GM10266 (cell line): Measurements from ENCODE around the gene TNIP1.

ENCODE experiments used
- DNase-seq: peaks from one replicate; pipeline ENCODE4 v3.0.0; 2012; ENCODE audit errors: extremely low spot score
- TF ChIP-seq, protein P1 (sequence below): IDR thresholded peaks from 2 replicates; pipeline ENCODE4 v1.5.1; 2012; ENCODE audit warnings: mild to moderate bottlenecking, low read depth; ENCODE audit not compliant: control insufficient read depth, insufficient read depth; ENCODE audit errors: missing control alignments

The TNIP1 gene

DNA sequence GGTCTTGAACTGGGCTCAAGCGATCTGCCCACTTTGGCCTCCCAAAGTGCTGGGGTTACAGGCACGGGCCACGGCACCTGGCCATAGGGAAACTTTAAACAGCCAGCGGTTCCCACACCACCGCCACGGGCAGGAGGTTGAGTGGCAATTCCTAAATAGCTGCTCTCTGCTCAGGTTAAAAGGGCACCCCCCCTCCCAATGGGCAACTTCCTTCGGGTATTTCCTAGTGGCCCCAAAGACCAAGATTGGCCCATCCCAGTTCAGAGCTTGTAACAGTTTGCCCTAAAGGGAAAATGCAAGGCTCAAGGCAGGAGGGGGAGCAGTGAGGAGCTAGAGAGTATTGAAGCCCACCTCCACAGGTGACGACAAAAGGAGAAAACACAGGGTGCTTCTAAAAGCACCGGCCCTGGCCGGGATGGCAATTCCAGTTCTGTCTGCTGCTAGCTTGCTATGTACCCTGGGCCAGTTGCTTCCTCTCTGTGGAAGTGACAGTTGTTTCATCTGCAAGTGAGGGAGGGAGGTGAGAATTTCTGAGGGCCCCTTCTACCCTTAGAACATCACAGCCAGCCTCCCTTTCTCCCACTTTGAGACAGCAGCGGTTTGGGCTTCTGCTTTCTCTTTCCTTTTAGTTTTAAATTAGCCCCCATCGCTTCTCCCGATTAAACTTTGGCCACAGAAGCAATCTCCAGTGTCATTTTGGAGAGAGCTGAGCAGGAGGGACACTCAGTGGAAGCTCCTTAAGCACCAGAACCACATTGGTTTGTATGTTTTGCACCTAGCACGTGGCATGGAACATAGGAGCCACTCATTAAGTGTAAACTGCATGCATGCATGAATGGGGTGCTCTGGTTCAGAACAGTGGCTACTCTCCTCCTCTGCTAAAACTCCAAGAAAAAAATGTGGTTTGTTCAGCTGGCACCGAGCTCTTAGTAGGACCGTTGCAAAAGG is 17.3 kb upstream of the TNIP1 start:
- peak; percentile 71 for DNase-seq
- TF ChIP-seq, protein P1, sequence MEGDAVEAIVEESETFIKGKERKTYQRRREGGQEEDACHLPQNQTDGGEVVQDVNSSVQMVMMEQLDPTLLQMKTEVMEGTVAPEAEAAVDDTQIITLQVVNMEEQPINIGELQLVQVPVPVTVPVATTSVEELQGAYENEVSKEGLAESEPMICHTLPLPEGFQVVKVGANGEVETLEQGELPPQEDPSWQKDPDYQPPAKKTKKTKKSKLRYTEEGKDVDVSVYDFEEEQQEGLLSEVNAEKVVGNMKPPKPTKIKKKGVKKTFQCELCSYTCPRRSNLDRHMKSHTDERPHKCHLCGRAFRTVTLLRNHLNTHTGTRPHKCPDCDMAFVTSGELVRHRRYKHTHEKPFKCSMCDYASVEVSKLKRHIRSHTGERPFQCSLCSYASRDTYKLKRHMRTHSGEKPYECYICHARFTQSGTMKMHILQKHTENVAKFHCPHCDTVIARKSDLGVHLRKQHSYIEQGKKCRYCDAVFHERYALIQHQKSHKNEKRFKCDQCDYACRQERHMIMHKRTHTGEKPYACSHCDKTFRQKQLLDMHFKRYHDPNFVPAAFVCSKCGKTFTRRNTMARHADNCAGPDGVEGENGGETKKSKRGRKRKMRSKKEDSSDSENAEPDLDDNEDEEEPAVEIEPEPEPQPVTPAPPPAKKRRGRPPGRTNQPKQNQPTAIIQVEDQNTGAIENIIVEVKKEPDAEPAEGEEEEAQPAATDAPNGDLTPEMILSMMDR: no peak

DNA sequence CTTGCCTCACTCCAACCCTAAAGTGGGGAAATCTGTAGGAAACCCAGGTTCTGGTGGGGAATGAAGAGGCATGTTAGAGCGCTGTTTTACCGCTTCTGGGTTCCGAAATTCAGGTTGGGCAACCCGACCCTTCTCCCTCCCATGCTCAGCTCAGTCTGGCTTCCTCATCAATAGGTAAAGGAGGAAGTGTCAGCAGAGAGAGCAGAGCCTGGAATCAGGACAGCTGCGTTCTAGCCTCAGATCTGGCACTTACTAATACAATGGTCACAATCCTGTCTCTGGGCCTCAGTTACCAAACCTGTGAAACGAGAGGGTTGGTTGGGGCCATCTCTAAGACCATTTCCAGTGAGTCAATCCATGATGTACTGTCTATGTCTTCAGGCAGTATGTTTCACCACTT is 16.2 kb upstream of the TNIP1 start:
- TF ChIP-seq, protein P1: no peak
- DNase-seq: no peak

DNA sequence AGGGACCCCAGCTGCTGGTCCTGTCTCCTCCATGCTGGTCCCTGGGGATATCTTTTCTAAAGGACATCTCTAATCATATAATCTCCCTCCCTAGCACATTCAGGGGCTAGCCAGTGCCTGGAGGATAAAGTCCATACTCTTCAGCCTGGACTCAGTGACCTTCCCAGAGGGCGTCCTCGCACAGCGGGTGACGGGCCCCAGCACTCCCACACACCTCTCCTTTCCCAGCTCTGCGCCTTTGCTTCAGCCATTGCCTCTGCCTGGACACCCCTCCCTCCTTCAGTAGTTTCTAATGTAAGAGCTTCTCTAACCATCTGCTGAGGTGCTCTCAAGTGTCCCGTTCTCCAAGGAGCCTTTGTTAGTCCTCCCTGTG is 15.2 kb upstream of the TNIP1 start:
- TF ChIP-seq, protein P1: no peak
- no peak for DNase-seq

DNA sequence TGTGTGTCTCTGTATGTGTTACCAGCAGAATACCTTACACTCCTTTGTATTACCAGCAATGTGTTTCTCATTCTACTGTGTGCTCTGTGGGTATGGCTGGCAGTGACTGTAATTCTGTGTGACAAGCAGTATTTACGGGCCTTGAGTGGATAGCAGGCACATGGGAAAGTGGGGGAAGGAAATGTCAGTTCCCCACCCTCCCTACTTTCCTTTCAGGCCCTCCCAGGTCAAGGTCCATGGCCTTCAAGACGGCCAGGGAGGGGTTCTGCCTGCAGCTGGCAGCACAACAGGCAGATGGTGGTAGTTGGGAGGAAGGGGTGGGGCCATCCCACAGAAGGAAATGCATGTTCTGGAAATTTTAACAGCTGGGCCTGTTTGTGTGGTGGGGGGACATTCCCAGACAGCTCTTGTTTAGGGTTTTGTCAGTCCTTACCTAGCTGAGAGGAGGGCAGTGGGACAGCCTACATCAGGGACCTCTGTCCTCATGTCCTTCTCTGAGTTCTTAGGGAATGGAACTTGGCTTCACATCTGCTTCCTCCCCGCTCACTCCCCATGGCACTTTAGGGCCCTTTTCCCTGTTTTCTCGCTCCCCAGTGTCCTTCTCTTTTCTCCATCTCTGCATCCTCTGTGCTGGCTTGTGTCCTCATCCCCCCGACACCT is 14.6 kb upstream of the TNIP1 start:
- TF ChIP-seq, protein P1: no peak
- DNase-seq: no peak

DNA sequence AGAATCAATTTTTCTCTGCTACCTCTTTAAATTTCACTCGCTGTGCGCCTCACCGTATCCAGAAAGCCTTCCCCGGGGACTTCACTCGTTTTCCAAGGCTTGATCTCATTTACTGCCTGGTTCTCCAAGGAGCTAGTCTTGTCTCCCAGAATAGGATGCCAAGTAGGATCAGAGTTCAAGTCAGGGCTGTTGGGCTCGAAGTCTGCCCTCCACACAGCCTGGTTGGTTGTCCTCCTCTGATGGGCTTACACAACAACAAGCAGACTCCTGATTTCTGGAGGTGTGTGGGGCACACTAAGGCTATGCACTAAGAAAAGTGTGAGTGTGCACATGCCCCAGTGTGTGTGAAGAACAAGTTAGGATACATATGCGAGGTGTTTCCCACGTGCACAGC is 14.0 kb upstream of the TNIP1 start:
- TF ChIP-seq, protein P1: no peak
- no peak for DNase-seq

DNA sequence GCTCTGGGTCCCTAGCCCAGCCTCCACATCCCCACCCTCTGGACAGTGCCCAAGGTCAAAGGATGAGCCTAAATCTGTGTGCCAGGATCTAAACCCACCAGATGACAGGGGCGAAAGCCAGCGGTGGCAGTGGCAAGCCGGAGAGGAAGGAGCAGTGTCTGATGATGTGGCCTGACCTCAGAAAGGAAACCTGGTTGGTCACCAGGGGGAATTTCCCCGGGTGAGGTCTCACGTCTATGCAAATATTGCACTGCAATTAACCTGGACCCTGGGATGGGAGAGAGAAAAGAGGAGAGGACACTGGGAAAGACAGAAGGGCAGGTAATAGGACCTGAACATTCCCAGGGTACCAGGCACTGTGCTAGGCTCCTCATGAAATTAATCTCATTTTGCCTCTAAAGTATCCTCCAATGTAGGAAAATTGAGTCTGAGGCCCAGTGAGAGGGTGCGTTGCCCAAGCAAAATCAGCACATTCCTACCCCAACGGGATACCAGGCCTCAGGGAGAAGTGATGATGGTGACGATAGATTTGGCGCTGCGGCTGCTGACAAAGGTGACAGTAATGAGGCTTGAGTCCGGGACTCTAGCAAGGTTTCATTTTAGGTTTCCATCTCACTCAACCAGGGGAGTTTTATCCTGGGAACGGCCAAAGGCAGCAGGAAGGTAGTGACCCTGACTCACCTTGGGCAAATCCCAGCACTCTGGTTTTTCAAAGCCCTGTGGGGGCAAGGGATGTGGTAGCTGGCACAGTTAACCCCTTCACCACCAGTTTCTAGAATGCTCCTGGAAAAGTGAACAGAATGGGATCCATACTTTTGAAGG is 13.4 kb upstream of the TNIP1 start:
- TF ChIP-seq, protein P1: no peak
- DNase-seq: peak; percentile 64
